Pancreas (tissue), 10 donors: ENCODE data around the gene GDF7. TPM values are rescaled to one million over a fixed set of nuclear protein-coding genes. Genes with fewer than 3 reads are reported as not detected.

Experiments used
- ATAC-seq, 4 donors: fragments of 200-7000 bp; cut with Tn5 transposase; one replicate each; pipeline versions ENCODE4 v1.8.0 to v1.9.1; 2020; ENCODE audit warnings: mild to moderate bottlenecking in 4 of 4, moderate library complexity in 4 of 4
- DNase-seq, 6 donors: peaks; one replicate each; pipeline ENCODE4 v3.0.0-alpha.2; 2020
- FAIRE-seq: peaks from 2 replicates; lab custom pipeline; 2012; peaks lifted over from hg19 to GRCh38; lab: Jason Lieb, UNC
- H3K27ac ChIP-seq, 4 donors: fragments of 200-600 bp; sonication (generic); 1 replicate in 3 of 4; 2 replicates in 1 of 4; pipeline versions ENCODE4 v1.5.0 to v1.8.0; 2020
- H3K27me3 ChIP-seq, 4 donors: fragments of 200-600 bp; one replicate each; pipeline ENCODE4 v1.8.0; 2021
- H3K36me3 ChIP-seq, 3 donors: fragments of 200-600 bp; sonication (generic) in 1 of 3; one replicate each; pipeline versions ENCODE4 v1.5.0 to v1.8.0; 2020 to 2021
- H3K4me1 ChIP-seq, 3 donors: fragments of 200-600 bp; one replicate each; pipeline ENCODE4 v1.8.0; 2021
- H3K4me3 ChIP-seq, 4 donors: fragments of 200-600 bp; sonication (generic) in 2 of 4; one replicate each; pipeline versions ENCODE4 v1.5.0 to v1.8.0; 2020 to 2021
- H3K9me3 ChIP-seq, 4 donors: fragments of 200-600 bp; one replicate each; pipeline ENCODE4 v1.8.0; 2021
- CTCF ChIP-seq, 4 donors: fragments of 200-600 bp; sonication (generic) in 3 of 4; IDR thresholded peaks; one replicate each; pipeline versions ENCODE4 v1.5.0 to v1.8.0; 2021; ENCODE audit warnings: antibody characterized with exemption in 4 of 4
- WGBS, 2 donors: extraction: QIAGEN DNeasy Blood & Tissue Kit; methylation state at CpG; one replicate each; pipeline ENCODE4 v1.1.7; 2013; 5-methylcytosine and 5-hydroxymethylcytosine counted together
- intact Hi-C, 3 donors: fragments of 100-400 bp; cut with DNase I; formaldehyde crosslinking; loops; one replicate each; pipeline versions ENCODE4 v1.11.1 to v1.14.2; 2022
- polyA plus RNA-seq, 2 donors: library from polyadenylated mRNA; stranded (reverse); fragments of 200-250 nt; gene quantifications; one replicate each; pipeline ENCODE4 v1.2.3, GENCODE V29; 2013
- total RNA-seq, 6 donors: library from RNA; stranded (reverse); fragmentation: NEBNext Ultra II Directional in 4 of 6; extraction: Animal tissue kit (Norgen Biotek cat#: 25700) in 4 of 6; gene quantifications; one replicate each; pipeline versions ENCODE4 v1.2.1 to v1.2.4, GENCODE V29; 2021 to 2023
- donor health status: healthy with polysubstance abuse.
- donor health status: DM: no; HTN: no; CAD: no; lungs with moderate emphysema.
- donor health status: DM: no; HTN: no; CAD: no.
- donor health status: control.
- donor health status: control.
- donor health status: Bipolar disorder and iron deficiency.
- donor health status: DM: yes; HTN: yes; CAD: no.
- donor health status: DM: no; HTN: no; CAD: no.
- donor health status: DM: no; HTN: no; CAD: no.
- donor health status: DM: yes; HTN: yes; CAD: no.

The GDF7 gene
- total and polyA plus RNA-seq, 8 donors: 0.16 to 0.98 (median 0.73) TPM

GRCh38 chr2:20624884-20625485 is 42.0 kb upstream of the GDF7 start:
- Histone ChIP-seq H3K4me3 (no peak overlapping the region), H3K36me3 (peaks cover 0 to 36% (median 0%) of the 10 kb centered on the region in 3 donors), H3K27me3 (no peaks in the 10 kb centered on the region), H3K27ac (no peak overlapping the region), H3K9me3 (no peaks in the 10 kb centered on the region), H3K4me1 (no peaks in the 10 kb centered on the region)
- FAIRE-seq (no peak), ATAC-seq (no peak), DNase-seq (peak in 2 of 6 donors; percentile 17 to 40)
- TF ChIP-seq CTCF (IDR thresholded peaks at IDR 0.05): no peak
- intact Hi-C loops: no loop called here
- 83 to 84% methylated on average over 11 of the region's 11 CpGs for WGBS, 2 donors

GRCh38 chr2:20625491-20626391 is 41.2 kb upstream of the GDF7 start:
- TF ChIP-seq CTCF (IDR thresholded peaks at IDR 0.05): no peak
- DNase-seq (peak in 3 of 6 donors; percentile 13 to 45 (median 32)), FAIRE-seq (no peak), ATAC-seq (peak in 3 of 4 donors; percentile 43 to 55 (median 54))
- peaks cover 0 to 38% (median 0%) of the 10 kb centered on the region in 3 donors for H3K36me3 ChIP-seq
- no peaks in the 10 kb centered on the region for H3K27me3 ChIP-seq
- H3K27ac ChIP-seq: peak overlapping the region in 1 of 4 donors; percentile 8
- H3K4me1 ChIP-seq: no peaks in the 10 kb centered on the region
- no peak overlapping the region for H3K4me3 ChIP-seq
- intact Hi-C loops: no loop called here
- 82 to 83% methylated on average over 19 of the region's 19 CpGs for WGBS, 2 donors
- H3K9me3 ChIP-seq: no peaks in the 10 kb centered on the region

- intact Hi-C loops: no loop called here
Measured at GRCh38 chr2:20626392-20626697, 40.6 kb upstream of the GDF7 start.

GRCh38 chr2:20626698-20627513 is 40.0 kb upstream of the GDF7 start:
- Histone ChIP-seq H3K4me3 (no peak overlapping the region), H3K27me3 (no peaks in the 10 kb centered on the region), H3K36me3 (peaks cover 0 to 29% (median 0%) of the 10 kb centered on the region in 3 donors), H3K27ac (no peak overlapping the region), H3K9me3 (no peaks in the 10 kb centered on the region), H3K4me1 (no peaks in the 10 kb centered on the region)
- DNase-seq (peak in 2 of 6 donors; percentile 47 to 48), FAIRE-seq (no peak), ATAC-seq (no peak)
- no peak for TF ChIP-seq CTCF (IDR thresholded peaks at IDR 0.05)
- WGBS, 2 donors: 91 to 93% methylated on average over 20 of the region's 20 CpGs
- intact Hi-C loops: no loop called here

More at GRCh38 chr2:20626392-20626697, 40.6 kb upstream of the GDF7 start:
- WGBS, 2 donors: 97 to 100% methylated on average over 2 of the region's 2 CpGs
- no peak for ATAC-seq
- H3K4me3 ChIP-seq: no peak overlapping the region
- H3K27me3 ChIP-seq: no peaks in the 10 kb centered on the region
- H3K9me3 ChIP-seq: no peaks in the 10 kb centered on the region
- H3K36me3 ChIP-seq: peaks cover 0 to 33% (median 0%) of the 10 kb centered on the region in 3 donors
- no peaks in the 10 kb centered on the region for H3K4me1 ChIP-seq
- no peak for DNase-seq
- no peak for TF ChIP-seq CTCF (IDR thresholded peaks at IDR 0.05)
- FAIRE-seq: no peak
- no peak overlapping the region for H3K27ac ChIP-seq
